Stimulated activated CD8-positive, alpha-beta memory T cell treated with anti-CD3 and anti-CD28 coated beads, Interleukin-4, amount 100 ng/mL, for 1 hour (primary cell): Measurements from ENCODE around the gene IPCEF1.
"Not testable (repeated sequence)": the region's sequence is repeated elsewhere in the genome, so short reads cannot be mapped to it uniquely, and the experiment has no call there.

Source experiments
- DNase-seq, 2 donors: peaks; one replicate each; pipeline ENCODE4 v3.0.0-alpha.2; 2020; ENCODE audit warnings: low read depth in 2 of 2, low spot score in 1 of 2

Gene IPCEF1

GRCh38 chr6:154227862-154228520, 128.6 kb downstream of the IPCEF1 start:
- no peak for DNase-seq

GRCh38 chr6:154226461-154226860, 130.1 kb downstream of the IPCEF1 start:
- no peak for DNase-seq

GRCh38 chr6:154223296-154223695, 133.3 kb downstream of the IPCEF1 start:
- DNase-seq = no peak

- DNase-seq = no peak
These were observed 133.9 kb downstream of the IPCEF1 start for GRCh38 chr6:154222716-154223115.

GRCh38 chr6:154219250-154219649, 137.4 kb downstream of the IPCEF1 start:
- DNase-seq = no peak

- no peak for DNase-seq
These were observed 137.8 kb downstream of the IPCEF1 start for GRCh38 chr6:154218787-154219186.

- no peak for DNase-seq
These were observed 138.3 kb downstream of the IPCEF1 start for GRCh38 chr6:154218301-154218700.

GRCh38 chr6:154213782-154214181, 142.8 kb downstream of the IPCEF1 start:
- no peak for DNase-seq

GRCh38 chr6:154210678-154211077, 145.9 kb downstream of the IPCEF1 start:
- no peak for DNase-seq

- no peak for DNase-seq
These were observed 147.0 kb downstream of the IPCEF1 start for GRCh38 chr6:154209555-154209954.

- no peak for DNase-seq
These were observed 149.6 kb downstream of the IPCEF1 start for GRCh38 chr6:154206996-154207395.

- no peak for DNase-seq
These were observed 150.5 kb downstream of the IPCEF1 start for GRCh38 chr6:154206141-154206540.

- DNase-seq = no peak
These were observed 153.6 kb downstream of the IPCEF1 start for GRCh38 chr6:154202958-154203357.

GRCh38 chr6:154202339-154202738, 154.3 kb downstream of the IPCEF1 start:
- DNase-seq = no peak

- not testable (repeated sequence) for DNase-seq
These were observed 154.9 kb downstream of the IPCEF1 start for GRCh38 chr6:154201688-154202087.

GRCh38 chr6:154197196-154197860, 159.3 kb downstream of the IPCEF1 start:
- DNase-seq = no peak

GRCh38 chr6:154196333-154196885, 160.2 kb downstream of the IPCEF1 start:
- DNase-seq = no peak

- no peak for DNase-seq
These were observed 168.9 kb downstream of the IPCEF1 start for GRCh38 chr6:154187714-154188113.

GRCh38 chr6:154187203-154187602, 169.4 kb downstream of the IPCEF1 start:
- DNase-seq = no peak

- DNase-seq = no peak
These were observed 177.2 kb downstream of the IPCEF1 start for GRCh38 chr6:154179434-154179833.

GRCh38 chr6:154172393-154172792, 184.2 kb downstream of the IPCEF1 start:
- DNase-seq = not testable (repeated sequence)

- DNase-seq = no peak
These were observed 186.5 kb downstream of the IPCEF1 start for GRCh38 chr6:154170106-154170505.
